Testis (tissue), 3 donors: ENCODE results near the gene PINLYP. TPM values are rescaled to one million over a fixed set of nuclear protein-coding genes. Genes with fewer than 3 reads are reported as not detected.

Experiments used
- DNase-seq: peaks from one replicate; pipeline ENCODE4 v3.0.0-alpha.2; 2019
- H3K27ac ChIP-seq, 2 donors: fragments of 200-600 bp; sonication (generic); one replicate each; pipeline ENCODE4 v1.5.1; 2019
- H3K27me3 ChIP-seq: fragments of 200-600 bp; sonication (generic); one replicate; pipeline ENCODE4 v1.5.1; 2019
- H3K36me3 ChIP-seq: fragments of 200-600 bp; sonication (generic); one replicate; pipeline ENCODE4 v1.5.1; 2017; ENCODE audit warnings: low read depth; ENCODE audit errors: missing control alignments
- H3K4me1 ChIP-seq: fragments of 200-600 bp; sonication (generic); one replicate; pipeline ENCODE4 v1.5.1; 2019
- H3K4me3 ChIP-seq, 2 donors: fragments of 200-600 bp; sonication (generic); one replicate each; pipeline ENCODE4 v1.5.1; 2017 to 2019
- H3K9me3 ChIP-seq: fragments of 200-600 bp; sonication (generic); one replicate; pipeline ENCODE4 v1.5.1; 2017
- POLR2A ChIP-seq: fragments of 450-650 bp; IDR thresholded peaks from one replicate; pipeline ENCODE4 v1.6.1; 2017; ENCODE audit warnings: antibody characterized with exemption, mild to moderate bottlenecking, moderate library complexity
- WGBS, 2 donors: methylation state at CpG; one replicate each; pipeline ENCODE4 v1.1.5; 2018; 5-methylcytosine and 5-hydroxymethylcytosine counted together
- intact Hi-C: fragments of 100-400 bp; cut with DNase I; formaldehyde crosslinking; loops from one replicate; pipeline ENCODE4 v1.15.1; 2023; ENCODE audit warnings: low total_unique reads
- polyA plus RNA-seq: library from polyadenylated mRNA; stranded (reverse); fragments of 350-450 nt; fragmentation: Illumina TruSeq; extraction: RNeasy Lipid Tissue Mini Kit (QIAGEN cat#74804); gene quantifications from one replicate; pipeline ENCODE4 v1.2.3, GENCODE V29; 2014; ENCODE audit warnings: low read depth, low replicate concordance; ENCODE audit not compliant: insufficient read depth
- total RNA-seq, 2 donors: library from RNA; depleted of rRNA; stranded (reverse); fragments of >200 nt; gene quantifications; one replicate each; pipeline ENCODE4 v1.2.3, GENCODE V29; 2016
- TF ChIP-seq, protein P1 (sequence below), 3 experiments: fragments of 450-650 bp in 2 of 3; fragments of 200-600 bp in 1 of 3; sonication (generic) in 1 of 3; IDR thresholded peaks; one replicate each; pipeline ENCODE4 v1.5.1; 2016 to 2019; ENCODE audit warnings: antibody characterized with exemption in 3 of 3, mild to moderate bottlenecking in 2 of 3, moderate library complexity in 1 of 3

PINLYP gene
- total and polyA plus RNA-seq, 3 donors from 2014 or later: 5.8 to 9.9 (median 5.9) TPM

DNA sequence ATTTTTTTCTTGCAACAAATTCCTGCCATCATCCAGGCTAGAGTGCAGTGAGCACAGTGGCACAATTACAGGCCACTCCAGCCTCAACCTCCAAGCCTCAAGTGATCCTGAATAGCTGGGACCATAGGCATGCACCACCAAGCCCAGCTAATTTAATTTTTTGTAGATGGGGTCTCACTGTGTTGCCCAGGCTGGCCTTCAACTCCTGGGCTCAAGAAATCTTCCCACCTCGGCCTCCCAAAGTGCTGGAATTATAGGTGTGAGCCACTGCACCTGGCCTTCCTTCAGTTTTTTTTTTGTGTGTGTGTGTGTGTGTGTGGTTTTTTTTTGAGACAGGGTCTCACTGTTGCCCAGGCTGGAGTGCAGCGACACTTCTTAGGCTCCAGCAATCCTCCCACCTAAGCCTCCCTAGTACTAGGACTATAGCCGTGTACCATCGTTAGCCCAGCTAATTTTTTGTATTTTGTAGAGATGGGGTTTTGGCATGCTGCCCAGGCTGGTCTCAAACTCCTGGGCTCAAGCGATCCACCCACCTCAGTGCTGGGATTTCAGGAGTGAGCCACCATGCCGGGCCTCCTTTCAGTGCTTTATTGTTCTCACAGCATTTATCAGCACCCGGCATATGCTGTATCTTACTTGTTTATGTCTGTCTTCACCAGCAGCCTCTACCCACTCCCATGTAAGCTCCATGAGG is 30.4 kb downstream of the PINLYP start:
- intact Hi-C loops: no loop called here
- Histone ChIP-seq H3K4me3 (no peak overlapping the region), H3K27me3 (no peaks in the 10 kb centered on the region), H3K36me3 (no peaks in the 10 kb centered on the region), H3K27ac (no peak overlapping the region), H3K4me1 (no peaks in the 10 kb centered on the region), H3K9me3 (no peaks in the 10 kb centered on the region)
- WGBS, 2 donors: 42 to 59% methylated on average over 7 of the region's 7 CpGs
- DNase-seq: no peak
- no peak for TF ChIP-seq POLR2A
- TF ChIP-seq, protein P1, sequence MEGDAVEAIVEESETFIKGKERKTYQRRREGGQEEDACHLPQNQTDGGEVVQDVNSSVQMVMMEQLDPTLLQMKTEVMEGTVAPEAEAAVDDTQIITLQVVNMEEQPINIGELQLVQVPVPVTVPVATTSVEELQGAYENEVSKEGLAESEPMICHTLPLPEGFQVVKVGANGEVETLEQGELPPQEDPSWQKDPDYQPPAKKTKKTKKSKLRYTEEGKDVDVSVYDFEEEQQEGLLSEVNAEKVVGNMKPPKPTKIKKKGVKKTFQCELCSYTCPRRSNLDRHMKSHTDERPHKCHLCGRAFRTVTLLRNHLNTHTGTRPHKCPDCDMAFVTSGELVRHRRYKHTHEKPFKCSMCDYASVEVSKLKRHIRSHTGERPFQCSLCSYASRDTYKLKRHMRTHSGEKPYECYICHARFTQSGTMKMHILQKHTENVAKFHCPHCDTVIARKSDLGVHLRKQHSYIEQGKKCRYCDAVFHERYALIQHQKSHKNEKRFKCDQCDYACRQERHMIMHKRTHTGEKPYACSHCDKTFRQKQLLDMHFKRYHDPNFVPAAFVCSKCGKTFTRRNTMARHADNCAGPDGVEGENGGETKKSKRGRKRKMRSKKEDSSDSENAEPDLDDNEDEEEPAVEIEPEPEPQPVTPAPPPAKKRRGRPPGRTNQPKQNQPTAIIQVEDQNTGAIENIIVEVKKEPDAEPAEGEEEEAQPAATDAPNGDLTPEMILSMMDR (IDR thresholded peaks at IDR 0.05): no peak

DNA sequence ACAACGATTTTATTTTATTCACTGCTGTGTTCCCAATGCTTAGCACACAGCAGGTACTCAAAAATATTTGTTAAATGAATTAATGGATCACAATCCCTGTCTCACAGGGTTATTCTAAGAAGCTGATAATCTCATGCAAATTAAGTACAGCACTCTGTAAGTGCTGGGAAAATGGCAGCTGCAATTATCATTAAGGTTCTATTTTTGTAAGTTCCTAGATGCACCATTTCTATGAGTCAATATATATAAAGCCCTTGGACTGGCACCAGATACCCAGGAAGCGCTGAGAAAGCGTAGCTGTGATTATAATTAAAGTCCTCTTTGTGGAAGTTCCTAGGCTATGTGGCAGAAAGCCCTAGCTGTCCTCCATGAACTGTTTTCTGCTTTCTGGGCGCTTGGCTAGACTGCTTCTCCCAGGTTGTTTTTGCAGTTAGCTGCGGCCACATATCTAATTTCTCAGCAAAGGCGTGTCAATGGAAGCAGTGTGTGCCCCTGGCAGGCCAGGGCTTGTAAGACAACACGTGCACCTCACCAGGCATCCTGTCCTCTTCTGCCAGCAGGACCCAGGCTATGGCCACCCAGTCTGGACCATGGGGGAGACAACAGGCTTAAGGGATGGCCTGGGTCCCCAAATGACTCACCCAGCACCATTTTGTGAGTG is 31.1 kb downstream of the PINLYP start:
- no peaks in the 10 kb centered on the region for H3K27me3 ChIP-seq
- DNase-seq: no peak
- 79 to 82% methylated on average over 7 of the region's 7 CpGs for WGBS, 2 donors
- H3K27ac ChIP-seq: no peak overlapping the region
- no peaks in the 10 kb centered on the region for H3K36me3 ChIP-seq
- no peak overlapping the region for H3K4me3 ChIP-seq
- H3K9me3 ChIP-seq: no peaks in the 10 kb centered on the region
- intact Hi-C loops: no loop called here
- TF ChIP-seq, protein P1 (IDR thresholded peaks at IDR 0.05): no peak
- no peak for TF ChIP-seq POLR2A
- no peaks in the 10 kb centered on the region for H3K4me1 ChIP-seq

DNA sequence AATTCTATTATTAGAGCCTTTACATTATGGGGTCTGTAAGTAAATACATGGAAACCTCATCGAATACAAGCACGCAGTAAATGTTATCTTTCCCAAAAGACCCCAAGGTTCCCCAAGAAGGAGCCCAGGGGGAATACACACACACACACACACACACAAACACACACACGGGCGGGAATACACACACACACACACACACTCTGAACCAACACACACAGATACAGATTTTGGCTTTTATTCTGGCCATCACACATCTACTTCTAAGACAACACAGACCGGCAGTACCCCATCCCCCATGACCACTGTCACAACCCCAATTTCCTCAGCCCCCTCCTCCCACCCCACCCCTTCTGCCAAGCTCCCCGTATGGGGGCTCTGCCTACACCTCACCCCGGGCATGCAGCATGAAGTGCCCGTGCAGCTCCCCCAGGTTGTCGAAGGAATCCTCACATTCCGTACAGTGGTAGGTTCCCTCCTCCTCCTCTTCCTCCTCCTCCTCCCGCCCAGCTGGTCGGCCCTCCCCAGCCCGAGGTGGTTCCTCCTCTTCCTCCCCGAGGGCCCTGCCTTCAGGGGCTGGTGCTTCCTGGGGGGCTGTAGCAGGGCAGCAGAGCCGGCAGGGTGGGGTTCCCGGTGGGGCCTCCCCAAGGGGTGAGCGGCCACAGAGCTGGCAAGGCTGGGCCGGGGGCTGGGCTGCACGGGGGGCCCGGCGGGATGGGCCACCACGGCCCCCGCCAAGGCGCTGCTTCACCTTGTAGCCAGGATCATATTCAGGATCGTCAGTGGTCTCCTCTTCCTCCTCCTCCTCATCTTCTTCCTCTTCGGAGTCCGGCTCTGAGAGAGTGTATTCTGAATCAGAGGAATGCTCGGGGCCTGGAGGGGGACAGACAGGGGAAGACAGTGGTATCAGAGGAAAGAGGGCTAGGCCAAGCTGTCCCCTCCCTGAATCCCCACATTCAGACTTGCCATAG is 31.9 kb downstream of the PINLYP start:
- H3K36me3 ChIP-seq: no peaks in the 10 kb centered on the region
- DNase-seq: no peak
- TF ChIP-seq, protein P1 (IDR thresholded peaks at IDR 0.05): no peak
- TF ChIP-seq POLR2A: no peak
- H3K27ac ChIP-seq: no peak overlapping the region
- no peaks in the 10 kb centered on the region for H3K4me1 ChIP-seq
- intact Hi-C loops: no loop called here
- 69 to 73% methylated on average over 26 to 28 of the region's 28 CpGs for WGBS, 2 donors
- H3K9me3 ChIP-seq: no peaks in the 10 kb centered on the region
- no peaks in the 10 kb centered on the region for H3K27me3 ChIP-seq
- H3K4me3 ChIP-seq: no peak overlapping the region

DNA sequence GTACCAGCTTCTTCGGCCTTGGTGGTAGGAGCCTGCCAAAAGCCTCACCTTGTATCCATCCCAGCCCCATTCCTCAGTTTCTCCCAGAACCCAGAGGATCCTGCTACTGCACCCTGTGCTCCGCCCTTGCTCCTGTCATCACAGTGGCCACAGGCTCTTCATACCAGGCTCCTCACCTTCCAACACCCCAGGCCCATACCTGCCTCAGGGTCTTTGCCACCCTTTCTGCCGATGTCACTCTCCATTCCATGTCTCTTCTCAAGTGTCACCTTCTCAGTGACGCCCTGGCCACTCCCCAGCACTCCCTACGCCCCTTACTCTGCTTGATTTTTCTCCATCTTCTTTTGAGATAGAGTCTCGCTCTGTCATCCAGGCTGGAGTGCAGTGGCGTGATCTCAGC is 34.3 kb downstream of the PINLYP start:
- no peak for DNase-seq
- H3K27ac ChIP-seq: no peak overlapping the region
- H3K9me3 ChIP-seq: no peaks in the 10 kb centered on the region
- H3K4me3 ChIP-seq: no peak overlapping the region
- WGBS, 2 donors: 83 to 87% methylated on average over 7 of the region's 7 CpGs
- TF ChIP-seq POLR2A: no peak
- TF ChIP-seq, protein P1 (IDR thresholded peaks at IDR 0.05): no peak
- H3K4me1 ChIP-seq: no peaks in the 10 kb centered on the region
- H3K36me3 ChIP-seq: no peaks in the 10 kb centered on the region
- intact Hi-C loops: no loop called here
- no peaks in the 10 kb centered on the region for H3K27me3 ChIP-seq
